ENCODE results near the gene KCNG1. TPM values are rescaled to one million over a fixed set of nuclear protein-coding genes. Genes with fewer than 3 reads are reported as not detected.

Gene KCNG1, protein sequence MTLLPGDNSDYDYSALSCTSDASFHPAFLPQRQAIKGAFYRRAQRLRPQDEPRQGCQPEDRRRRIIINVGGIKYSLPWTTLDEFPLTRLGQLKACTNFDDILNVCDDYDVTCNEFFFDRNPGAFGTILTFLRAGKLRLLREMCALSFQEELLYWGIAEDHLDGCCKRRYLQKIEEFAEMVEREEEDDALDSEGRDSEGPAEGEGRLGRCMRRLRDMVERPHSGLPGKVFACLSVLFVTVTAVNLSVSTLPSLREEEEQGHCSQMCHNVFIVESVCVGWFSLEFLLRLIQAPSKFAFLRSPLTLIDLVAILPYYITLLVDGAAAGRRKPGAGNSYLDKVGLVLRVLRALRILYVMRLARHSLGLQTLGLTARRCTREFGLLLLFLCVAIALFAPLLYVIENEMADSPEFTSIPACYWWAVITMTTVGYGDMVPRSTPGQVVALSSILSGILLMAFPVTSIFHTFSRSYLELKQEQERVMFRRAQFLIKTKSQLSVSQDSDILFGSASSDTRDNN
- 0.25 TPM for polyA plus RNA-seq (2013)

DNA sequence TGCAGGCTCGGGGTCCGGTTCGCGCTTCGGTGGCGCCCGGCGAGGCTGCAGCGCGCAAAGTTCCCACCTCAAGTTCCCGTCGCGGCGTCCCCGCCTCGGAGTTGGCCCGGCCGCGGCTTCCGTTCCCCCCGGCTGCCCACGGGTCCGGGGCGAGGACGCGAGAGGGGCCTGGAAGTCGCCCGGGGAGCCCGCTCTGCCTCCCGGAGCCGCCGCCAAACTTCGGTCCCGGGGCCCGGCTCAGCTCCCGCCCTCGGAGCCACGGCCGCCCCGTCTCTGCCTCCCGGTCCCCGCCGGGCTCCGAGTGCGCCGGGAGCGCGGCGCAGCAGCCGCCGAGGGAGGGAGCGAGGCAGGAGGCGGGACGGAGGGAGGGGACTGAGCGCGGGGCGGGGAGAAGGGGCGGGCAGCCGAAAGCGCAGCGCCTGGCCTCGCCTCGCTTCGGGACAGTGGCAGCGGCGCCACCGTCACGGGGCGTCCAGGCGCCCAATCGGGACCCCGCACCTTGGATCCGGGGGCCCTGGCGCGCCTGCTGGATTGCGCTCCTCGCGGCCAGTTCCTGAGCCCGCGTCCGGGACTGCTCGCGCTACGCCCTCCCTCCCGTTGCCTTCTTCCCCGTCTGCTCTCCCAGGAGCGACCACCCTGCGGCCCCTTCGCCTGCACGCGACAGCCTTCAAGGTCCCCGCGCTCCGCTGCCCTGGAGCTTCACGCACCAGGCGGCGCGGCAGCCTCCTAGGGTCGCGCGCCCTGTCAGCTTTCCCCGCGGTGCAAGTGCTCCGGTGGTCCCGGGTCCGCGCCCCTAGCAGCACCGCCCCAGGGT is at the start of gene KCNG1:
Gene KCNG1 (minus strand): TSS at position 305 of the 814 bp plus-strand sequence. CDS start 12,769 bp downstream, outside the sequence.
- Histone ChIP-seq H3K36me3 (ENCODE audit: control insufficient read depth in 4 of 4, insufficient read depth in 4 of 4, low read length in 3 of 4) (no peaks in the 10 kb centered on the region), H3K27me3 (replicated peaks in 2 of 5; ENCODE audit: control insufficient read depth in 4 of 5, insufficient read depth in 5 of 5, low read length in 4 of 5) (peaks cover 13 to 99% (median 41%) of the 10 kb centered on the region in 5 experiments), H3K4me1 (ENCODE audit: control extremely low read depth in 1 of 4, control insufficient read depth in 4 of 4, insufficient read depth in 4 of 4, low read length in 3 of 4) (peaks cover 0 to 18% (median 9%) of the 10 kb centered on the region in 4 experiments), H3K9me3 (ENCODE audit: control extremely low read depth in 1 of 5, control insufficient read depth in 4 of 5, insufficient read depth in 2 of 5, low read depth in 1 of 5, low read length in 4 of 5) (no peaks in the 10 kb centered on the region), H3K27ac (ENCODE audit: insufficient read depth in 1 of 2, low read depth in 1 of 2, low read length in 2 of 2, poor library complexity in 1 of 2, severe bottlenecking in 2 of 2) (no peak within 1 kb of the TSS), H3K4me3 (ENCODE audit: control insufficient read depth in 1 of 7, extremely low read depth in 1 of 7, insufficient read depth in 4 of 7, low read depth in 2 of 7, low read length in 6 of 7) (peak within 1 kb of the TSS in 5 of 7 experiments; percentile 11 to 59 (median 45))
- ChIA-PET CTCF (no interaction called here), POLR2A (no interaction called here)
- DNase-seq, result peak; percentile 45 to 69 (median 67)
- under 1% methylated on average over 103 of the region's 108 CpGs for WGBS (ENCODE audit: insufficient coverage)

DNA sequence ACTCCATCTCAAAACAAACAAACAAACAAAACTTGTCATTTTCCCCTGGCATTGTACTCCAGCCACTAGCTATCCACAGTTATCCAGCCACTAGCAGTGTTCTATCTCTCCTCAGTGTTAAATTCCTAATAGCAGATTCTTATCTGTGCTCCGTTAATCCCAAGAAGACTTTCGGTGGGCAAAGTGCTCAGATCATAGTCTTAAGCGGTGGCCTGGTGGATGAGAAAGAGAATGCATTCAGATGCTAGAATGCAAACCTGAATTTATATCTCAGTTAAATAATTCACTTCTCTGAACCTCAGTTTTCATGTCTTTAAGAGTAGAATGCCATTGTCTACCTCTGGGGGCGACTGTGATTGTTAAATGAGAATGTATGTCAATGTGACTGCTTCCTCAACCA is 47.7 kb upstream of the KCNG1 start:
- Histone ChIP-seq H3K27me3 (replicated peaks in 2 of 5; ENCODE audit: control insufficient read depth in 4 of 5, insufficient read depth in 5 of 5, low read length in 4 of 5) (peaks cover 0 to 48% (median 12%) of the 10 kb centered on the region in 5 experiments), H3K36me3 (ENCODE audit: control insufficient read depth in 4 of 4, insufficient read depth in 4 of 4, low read length in 3 of 4) (no peaks in the 10 kb centered on the region), H3K9me3 (ENCODE audit: control extremely low read depth in 1 of 5, control insufficient read depth in 4 of 5, insufficient read depth in 2 of 5, low read depth in 1 of 5, low read length in 4 of 5) (peaks cover 0 to 6% (median 3%) of the 10 kb centered on the region in 5 experiments), H3K4me1 (ENCODE audit: control extremely low read depth in 1 of 4, control insufficient read depth in 4 of 4, insufficient read depth in 4 of 4, low read length in 3 of 4) (no peaks in the 10 kb centered on the region), H3K4me3 (ENCODE audit: control insufficient read depth in 1 of 7, extremely low read depth in 1 of 7, insufficient read depth in 4 of 7, low read depth in 2 of 7, low read length in 6 of 7) (no peak overlapping the region), H3K27ac (ENCODE audit: insufficient read depth in 1 of 2, low read depth in 1 of 2, low read length in 2 of 2, poor library complexity in 1 of 2, severe bottlenecking in 2 of 2) (no peak overlapping the region)
- WGBS (ENCODE audit: insufficient coverage), result 80% methylated on average over 1 of the region's 4 CpGs
- DNase-seq, result no peak
- ChIA-PET POLR2A (no interaction called here), CTCF (no interaction called here)

DNA sequence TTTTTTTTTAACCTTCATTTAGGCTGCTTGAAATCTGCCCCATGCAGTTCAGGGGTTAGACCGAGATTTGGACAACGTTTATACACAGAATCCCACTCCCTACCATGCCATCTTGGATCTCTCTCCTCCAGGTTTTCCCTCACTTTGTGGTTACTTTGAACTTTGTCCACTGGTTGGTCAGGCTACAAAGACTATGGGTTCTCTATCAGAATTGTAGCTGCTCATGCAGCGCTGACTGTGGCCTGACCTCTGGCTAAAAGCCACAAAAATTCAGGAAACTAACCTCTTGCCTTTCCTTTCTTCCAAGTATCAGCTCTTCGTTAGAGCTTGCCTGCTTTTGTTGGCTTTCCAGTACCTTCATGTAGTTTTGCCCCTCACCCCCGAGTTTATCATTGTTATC is 44.9 kb upstream of the KCNG1 start:
- no peak for DNase-seq
- no peak overlapping the region for H3K4me3 ChIP-seq (ENCODE audit: control insufficient read depth in 1 of 7, extremely low read depth in 1 of 7, insufficient read depth in 4 of 7, low read depth in 2 of 7, low read length in 6 of 7)
- H3K27me3 ChIP-seq (replicated peaks in 2 of 5; ENCODE audit: control insufficient read depth in 4 of 5, insufficient read depth in 5 of 5, low read length in 4 of 5), result peaks cover 0 to 38% (median 15%) of the 10 kb centered on the region in 5 experiments
- H3K4me1 ChIP-seq (ENCODE audit: control extremely low read depth in 1 of 4, control insufficient read depth in 4 of 4, insufficient read depth in 4 of 4, low read length in 3 of 4), result no peaks in the 10 kb centered on the region
- CTCF ChIA-PET, result interaction anchor here (0.6 to 0.9 kb wide), 2 partner anchors 17 to 408 kb away, joined by 3 to 4 read pairs; no protein-coding TSS in a partner anchor
- 28% methylated on average over 5 of the region's 5 CpGs for WGBS (ENCODE audit: insufficient coverage)
- no peak overlapping the region for H3K27ac ChIP-seq (ENCODE audit: insufficient read depth in 1 of 2, low read depth in 1 of 2, low read length in 2 of 2, poor library complexity in 1 of 2, severe bottlenecking in 2 of 2)
- no peaks in the 10 kb centered on the region for H3K36me3 ChIP-seq (ENCODE audit: control insufficient read depth in 4 of 4, insufficient read depth in 4 of 4, low read length in 3 of 4)
- POLR2A ChIA-PET, result interaction anchor here (0.6 kb wide), 1 partner anchor 1698 kb away, joined by 4 read pairs; no protein-coding TSS in a partner anchor
- peaks cover 0 to 3% (median 0%) of the 10 kb centered on the region in 5 experiments for H3K9me3 ChIP-seq (ENCODE audit: control extremely low read depth in 1 of 5, control insufficient read depth in 4 of 5, insufficient read depth in 2 of 5, low read depth in 1 of 5, low read length in 4 of 5)

DNA sequence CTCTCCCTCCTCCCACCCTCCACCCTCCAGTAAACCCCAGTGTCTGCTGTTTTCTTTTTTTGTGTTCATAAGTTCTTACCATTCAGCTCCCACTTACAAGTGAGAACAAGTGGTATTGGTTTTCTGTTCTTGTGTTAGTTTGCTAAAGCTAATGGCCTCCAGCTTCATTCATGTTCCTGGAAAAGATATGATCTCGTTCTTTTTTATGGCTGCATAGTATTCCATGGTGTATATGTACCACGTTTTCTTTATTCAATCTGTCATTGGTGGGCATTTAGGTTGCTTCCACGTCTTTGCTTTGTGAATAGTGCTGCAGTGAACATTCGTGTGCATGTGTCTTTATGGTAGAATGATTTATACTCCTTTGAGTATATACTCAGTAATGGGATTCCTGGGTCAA is 42.7 kb upstream of the KCNG1 start:
- CTCF ChIA-PET, result no interaction called here
- Histone ChIP-seq H3K4me1 (ENCODE audit: control extremely low read depth in 1 of 4, control insufficient read depth in 4 of 4, insufficient read depth in 4 of 4, low read length in 3 of 4) (no peaks in the 10 kb centered on the region), H3K27ac (ENCODE audit: insufficient read depth in 1 of 2, low read depth in 1 of 2, low read length in 2 of 2, poor library complexity in 1 of 2, severe bottlenecking in 2 of 2) (no peak overlapping the region), H3K36me3 (ENCODE audit: control insufficient read depth in 4 of 4, insufficient read depth in 4 of 4, low read length in 3 of 4) (no peaks in the 10 kb centered on the region), H3K9me3 (ENCODE audit: control extremely low read depth in 1 of 5, control insufficient read depth in 4 of 5, insufficient read depth in 2 of 5, low read depth in 1 of 5, low read length in 4 of 5) (peaks cover 0 to 3% (median 0%) of the 10 kb centered on the region in 5 experiments), H3K27me3 (replicated peaks in 2 of 5; ENCODE audit: control insufficient read depth in 4 of 5, insufficient read depth in 5 of 5, low read length in 4 of 5) (peaks cover 0 to 35% (median 12%) of the 10 kb centered on the region in 5 experiments), H3K4me3 (ENCODE audit: control insufficient read depth in 1 of 7, extremely low read depth in 1 of 7, insufficient read depth in 4 of 7, low read depth in 2 of 7, low read length in 6 of 7) (no peak overlapping the region)
- DNase-seq, result no peak
- POLR2A ChIA-PET, result no interaction called here
- WGBS (ENCODE audit: insufficient coverage), result 100% methylated on average over 1 of the region's 4 CpGs

DNA sequence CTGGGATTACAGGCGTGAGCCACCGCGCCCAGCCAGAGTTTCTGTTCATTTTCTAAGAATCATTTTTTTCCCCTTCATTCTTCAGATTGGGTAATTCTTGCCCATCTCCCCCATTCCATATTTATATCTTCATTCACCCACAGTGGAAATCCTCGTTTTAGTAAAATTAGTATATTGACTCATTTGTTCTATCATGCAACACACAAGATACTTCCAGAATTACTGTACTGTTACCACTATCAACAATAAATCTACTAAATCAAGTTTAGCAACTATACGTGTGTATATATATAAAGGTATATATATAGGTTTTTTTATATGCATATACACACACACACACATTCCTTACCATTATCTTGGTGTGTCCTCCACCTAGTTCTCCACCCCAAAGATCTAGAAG is 41.2 kb upstream of the KCNG1 start:
- Histone ChIP-seq H3K27me3 (replicated peaks in 2 of 5; ENCODE audit: control insufficient read depth in 4 of 5, insufficient read depth in 5 of 5, low read length in 4 of 5) (peaks cover 2 to 42% (median 7%) of the 10 kb centered on the region in 5 experiments), H3K27ac (ENCODE audit: insufficient read depth in 1 of 2, low read depth in 1 of 2, low read length in 2 of 2, poor library complexity in 1 of 2, severe bottlenecking in 2 of 2) (no peak overlapping the region), H3K36me3 (ENCODE audit: control insufficient read depth in 4 of 4, insufficient read depth in 4 of 4, low read length in 3 of 4) (no peaks in the 10 kb centered on the region), H3K9me3 (ENCODE audit: control extremely low read depth in 1 of 5, control insufficient read depth in 4 of 5, insufficient read depth in 2 of 5, low read depth in 1 of 5, low read length in 4 of 5) (peaks cover 0 to 3% (median 0%) of the 10 kb centered on the region in 5 experiments), H3K4me1 (ENCODE audit: control extremely low read depth in 1 of 4, control insufficient read depth in 4 of 4, insufficient read depth in 4 of 4, low read length in 3 of 4) (no peaks in the 10 kb centered on the region), H3K4me3 (ENCODE audit: control insufficient read depth in 1 of 7, extremely low read depth in 1 of 7, insufficient read depth in 4 of 7, low read depth in 2 of 7, low read length in 6 of 7) (no peak overlapping the region)
- no peak for DNase-seq
- WGBS (ENCODE audit: insufficient coverage), result 100% methylated on average over 3 of the region's 5 CpGs
- ChIA-PET POLR2A (no interaction called here), CTCF (no interaction called here)

DNA sequence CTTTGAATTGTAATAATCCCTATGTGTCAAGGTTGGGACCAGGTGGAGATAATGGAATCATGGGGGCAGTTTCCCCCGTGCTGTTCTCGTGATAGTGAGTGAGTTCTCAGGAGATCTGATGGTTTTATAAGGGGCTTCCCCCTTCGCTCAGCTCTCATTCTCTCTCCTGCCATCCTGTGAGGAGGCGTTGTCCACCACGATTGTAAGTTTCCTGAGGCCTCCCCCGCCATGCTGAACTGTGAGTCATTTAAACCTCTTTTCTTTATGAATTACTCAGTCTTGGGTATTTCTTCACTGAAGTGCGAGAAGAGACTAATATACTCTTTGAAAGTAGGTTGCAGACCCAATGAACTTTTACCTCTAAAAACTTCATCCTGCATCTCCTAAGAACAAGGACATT is 39.2 kb upstream of the KCNG1 start:
- Histone ChIP-seq H3K36me3 (ENCODE audit: control insufficient read depth in 4 of 4, insufficient read depth in 4 of 4, low read length in 3 of 4) (no peaks in the 10 kb centered on the region), H3K9me3 (ENCODE audit: control extremely low read depth in 1 of 5, control insufficient read depth in 4 of 5, insufficient read depth in 2 of 5, low read depth in 1 of 5, low read length in 4 of 5) (peaks cover 0 to 3% (median 0%) of the 10 kb centered on the region in 5 experiments), H3K27me3 (replicated peaks in 2 of 5; ENCODE audit: control insufficient read depth in 4 of 5, insufficient read depth in 5 of 5, low read length in 4 of 5) (peaks cover 2 to 50% (median 10%) of the 10 kb centered on the region in 5 experiments), H3K4me1 (ENCODE audit: control extremely low read depth in 1 of 4, control insufficient read depth in 4 of 4, insufficient read depth in 4 of 4, low read length in 3 of 4) (no peaks in the 10 kb centered on the region), H3K4me3 (ENCODE audit: control insufficient read depth in 1 of 7, extremely low read depth in 1 of 7, insufficient read depth in 4 of 7, low read depth in 2 of 7, low read length in 6 of 7) (no peak overlapping the region), H3K27ac (ENCODE audit: insufficient read depth in 1 of 2, low read depth in 1 of 2, low read length in 2 of 2, poor library complexity in 1 of 2, severe bottlenecking in 2 of 2) (no peak overlapping the region)
- DNase-seq, result no peak
- CTCF ChIA-PET, result interaction anchor here (1.1 kb wide), 1 partner anchor 75 kb away, joined by 3 read pairs; no protein-coding TSS in a partner anchor
- POLR2A ChIA-PET, result no interaction called here
- 69% methylated on average over 5 of the region's 7 CpGs for WGBS (ENCODE audit: insufficient coverage)
